Osteocyte (in vitro differentiated cells): Measurements from ENCODE around the gene ALKBH7. TPM values are rescaled to one million over a fixed set of nuclear protein-coding genes. Genes with fewer than 3 reads are reported as not detected.

Experiments used
- DNase-seq: peaks from one replicate; pipeline ENCODE4 v3.0.0; 2021; ENCODE audit warnings: mixed read lengths; ENCODE audit not compliant: unreplicated experiment; ENCODE audit errors: extremely low spot score
- H3K27ac Mint-ChIP-seq: one replicate; pipeline ENCODE4 v1.8.0; 2021; ENCODE audit warnings: mild to moderate bottlenecking, mixed read lengths; ENCODE audit not compliant: unreplicated experiment
- H3K27me3 Mint-ChIP-seq: one replicate; pipeline ENCODE4 v1.8.0; 2021; ENCODE audit warnings: mixed read lengths; ENCODE audit not compliant: unreplicated experiment
- H3K36me3 Mint-ChIP-seq: one replicate; pipeline ENCODE4 v1.8.0; 2021; ENCODE audit warnings: mixed read lengths; ENCODE audit not compliant: unreplicated experiment
- H3K4me1 Mint-ChIP-seq: one replicate; pipeline ENCODE4 v1.8.0; 2021; ENCODE audit warnings: mixed read lengths; ENCODE audit not compliant: unreplicated experiment
- H3K4me3 Mint-ChIP-seq: one replicate; pipeline ENCODE4 v1.8.0; 2021; ENCODE audit warnings: mild to moderate bottlenecking, moderate library complexity, mixed read lengths; ENCODE audit not compliant: unreplicated experiment
- H3K9me3 Mint-ChIP-seq: one replicate; pipeline ENCODE4 v1.8.0; 2021; ENCODE audit warnings: mixed read lengths; ENCODE audit not compliant: unreplicated experiment
- CTCF ChIP-seq: fragments of 200-600 bp; sonication (generic); IDR thresholded peaks from 2 replicates; pipeline ENCODE4 v1.5.0; 2021; ENCODE audit warnings: antibody characterized with exemption, mild to moderate bottlenecking, moderate library complexity
- total RNA-seq: library from RNA; stranded (reverse); gene quantifications from 2 replicates; pipeline ENCODE4 v1.2.1, GENCODE V29; 2021

The ALKBH7 gene
- total RNA-seq, 1 donor from 2014 or later: 63.0 TPM

- Mint-ChIP-seq H3K4me1 (peaks cover 19% of the 10 kb centered on the region), H3K9me3 (no peaks in the 10 kb centered on the region), H3K4me3 (no peak overlapping the region), H3K36me3 (peaks cover 20% of the 10 kb centered on the region), H3K27ac (no peak overlapping the region), H3K27me3 (no peaks in the 10 kb centered on the region)
- no peak for TF ChIP-seq CTCF
- DNase-seq: no peak
Observed at GRCh38 chr19:6376512-6377190, 4.1 kb downstream of the ALKBH7 start.

GRCh38 chr19:6378041-6378440 is 5.4 kb downstream of the ALKBH7 start:
- TF ChIP-seq CTCF: no peak
- H3K27me3 Mint-ChIP-seq: no peaks in the 10 kb centered on the region
- H3K9me3 Mint-ChIP-seq: no peaks in the 10 kb centered on the region
- H3K4me1 Mint-ChIP-seq: peaks cover 16% of the 10 kb centered on the region
- H3K27ac Mint-ChIP-seq: peak overlapping the region; percentile 39
- peaks cover 25% of the 10 kb centered on the region for H3K36me3 Mint-ChIP-seq
- no peak for DNase-seq
- H3K4me3 Mint-ChIP-seq: no peak overlapping the region

- Mint-ChIP-seq H3K9me3 (no peaks in the 10 kb centered on the region), H3K4me1 (peaks cover 14% of the 10 kb centered on the region), H3K36me3 (peaks cover 29% of the 10 kb centered on the region), H3K27me3 (no peaks in the 10 kb centered on the region), H3K27ac (peak overlapping the region; percentile 39), H3K4me3 (no peak overlapping the region)
- no peak for TF ChIP-seq CTCF
- no peak for DNase-seq
Observed at GRCh38 chr19:6378486-6378885, 5.9 kb downstream of the ALKBH7 start.

GRCh38 chr19:6379744-6380143 is 7.2 kb downstream of the ALKBH7 start:
- no peak overlapping the region for H3K4me3 Mint-ChIP-seq
- H3K4me1 Mint-ChIP-seq: peaks cover 7% of the 10 kb centered on the region
- DNase-seq: no peak
- no peaks in the 10 kb centered on the region for H3K9me3 Mint-ChIP-seq
- H3K27me3 Mint-ChIP-seq: no peaks in the 10 kb centered on the region
- TF ChIP-seq CTCF: no peak
- H3K36me3 Mint-ChIP-seq: peaks cover 29% of the 10 kb centered on the region
- H3K27ac Mint-ChIP-seq: no peak overlapping the region

GRCh38 chr19:6381030-6381750 is 8.6 kb downstream of the ALKBH7 start:
- DNase-seq: no peak
- Mint-ChIP-seq H3K4me1 (peaks cover 7% of the 10 kb centered on the region), H3K36me3 (peaks cover 37% of the 10 kb centered on the region)

More at GRCh38 chr19:6381030-6381750, 8.6 kb downstream of the ALKBH7 start:
- Mint-ChIP-seq H3K9me3 (no peaks in the 10 kb centered on the region), H3K27me3 (no peaks in the 10 kb centered on the region), H3K27ac (no peak overlapping the region), H3K4me3 (no peak overlapping the region)
- TF ChIP-seq CTCF: no peak
